SK-N-MC (cell line): ENCODE results near the gene TMEM270.

ENCODE experiments used
- EZH2 ChIP-seq: fragments of 200-600 bp; sonication (generic); IDR thresholded peaks from one replicate; pipeline ENCODE4 v1.6.1; 2017; ENCODE audit warnings: antibody characterized with exemption
- POLR2AphosphoS5 ChIP-seq: IDR thresholded peaks from 2 replicates; pipeline ENCODE4 v1.6.1; 2012; ENCODE audit warnings: mild to moderate bottlenecking, low read depth, low read length, borderline replicate concordance

DNA sequence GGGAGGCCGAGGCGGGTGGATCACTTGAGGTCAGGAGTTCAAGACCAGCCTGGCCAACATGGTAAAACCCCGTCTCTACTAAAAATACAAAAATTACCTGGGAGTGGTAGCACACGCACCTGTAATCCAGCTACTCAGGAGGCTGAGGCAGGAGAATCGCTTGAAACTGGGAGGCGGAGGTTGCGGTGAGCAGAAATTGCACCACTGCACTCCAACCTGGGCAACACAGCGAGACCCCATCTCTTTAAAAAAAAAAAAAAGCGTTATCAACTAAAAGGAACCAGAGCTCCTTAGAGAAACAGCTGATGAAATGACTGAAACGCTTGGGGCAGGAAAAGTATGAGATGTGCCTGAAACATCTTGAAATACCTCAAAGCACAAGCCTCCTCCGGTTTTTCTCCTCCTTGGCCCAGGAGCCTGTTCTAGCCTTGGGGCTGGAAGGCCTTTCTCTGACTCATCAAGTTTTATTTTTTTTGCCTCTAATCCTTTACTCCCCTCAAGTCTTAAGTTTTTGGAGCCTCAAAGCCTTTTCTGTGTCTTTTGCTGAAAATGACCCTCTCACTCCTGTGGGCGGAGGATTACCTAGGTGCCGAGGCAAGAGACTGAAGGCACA, 16.0 kb upstream of the TMEM270 start:
- TF ChIP-seq EZH2 (no peak), POLR2AphosphoS5 (no peak)
